ENCODE data around the gene OR9Q1.

OR9Q1 gene

GRCh38 chr11:58125469-58125868, 101.8 kb downstream of the OR9Q1 start, which contains the start of gene OR9I1:
Gene OR9I1 (minus strand): TSS chr11:58125530. CDS start chr11:58119444, 6,086 bp downstream.
- Histone ChIP-seq H3K4me2 (ENCODE audit: low read length) (no peak within 1 kb of the TSS), H2BK12ac (ENCODE audit: low read length) (no peak within 1 kb of the TSS), H3K9ac (ENCODE audit: low read length) (no peak within 1 kb of the TSS), H3K23ac (ENCODE audit: low read length) (no peak within 1 kb of the TSS), H3K9me3 (ENCODE audit: insufficient read depth, low read depth, low read length) (no peaks in the 10 kb centered on the region), H3K27ac (ENCODE audit: low read depth, low read length) (no peak within 1 kb of the TSS), H3K4me1 (ENCODE audit: control insufficient read depth in 1 of 2, insufficient read depth in 2 of 2, low read length in 2 of 2) (peaks cover 0 to 3% of the 10 kb centered on the region in 2 experiments), H2AK5ac (ENCODE audit: low read length) (no peak within 1 kb of the TSS), H3K79me1 (ENCODE audit: low read length) (no peaks in the 10 kb centered on the region), H3K4me3 (ENCODE audit: low read depth, low read length) (no peak within 1 kb of the TSS), H4K8ac (ENCODE audit: low read depth, low read length) (no peak within 1 kb of the TSS), H2BK5ac (ENCODE audit: low read depth, low read length, poor library complexity) (no peak within 1 kb of the TSS), H2BK120ac (ENCODE audit: insufficient read depth, low read length, poor library complexity) (no peak within 1 kb of the TSS), H3K27me3 (ENCODE audit: insufficient read depth, low read length) (no peaks in the 10 kb centered on the region), H3K18ac (ENCODE audit: low read length) (no peak within 1 kb of the TSS), H3K4ac (ENCODE audit: low read depth, low read length) (no peak within 1 kb of the TSS), H2AFZ (ENCODE audit: insufficient read depth, low read length, poor library complexity) (no peak within 1 kb of the TSS), H3K14ac (ENCODE audit: low read length) (no peak within 1 kb of the TSS), H3K79me2 (ENCODE audit: control insufficient read depth, insufficient read depth, low read length, poor library complexity) (no peaks in the 10 kb centered on the region), H4K12ac (ENCODE audit: low read depth, low read length) (no peak within 1 kb of the TSS), H4K91ac (ENCODE audit: low read depth, low read length) (no peak within 1 kb of the TSS), H3K36me3 (ENCODE audit: control insufficient read depth in 1 of 2, insufficient read depth in 2 of 2, low read length in 2 of 2) (no peaks in the 10 kb centered on the region)
- no peak for DNase-seq
- WGBS (ENCODE audit: extremely low coverage, insufficient coverage, insufficient read length) = no CpG with 5 or more reads among the region's 4 CpGs

- Histone ChIP-seq H2BK12ac (ENCODE audit: low read length) (no peak overlapping the region), H4K8ac (ENCODE audit: low read depth, low read length) (no peak overlapping the region), H4K12ac (ENCODE audit: low read depth, low read length) (no peak overlapping the region), H3K4me2 (ENCODE audit: low read length) (no peak overlapping the region), H3K4me1 (ENCODE audit: control insufficient read depth in 1 of 2, insufficient read depth in 2 of 2, low read length in 2 of 2) (peaks cover 0 to 3% of the 10 kb centered on the region in 2 experiments), H2AFZ (ENCODE audit: insufficient read depth, low read length, poor library complexity) (no peak overlapping the region), H3K79me1 (ENCODE audit: low read length) (no peaks in the 10 kb centered on the region), H3K79me2 (ENCODE audit: control insufficient read depth, insufficient read depth, low read length, poor library complexity) (no peaks in the 10 kb centered on the region), H4K91ac (ENCODE audit: low read depth, low read length) (no peak overlapping the region), H2BK120ac (ENCODE audit: insufficient read depth, low read length, poor library complexity) (no peak overlapping the region), H3K23ac (ENCODE audit: low read length) (no peak overlapping the region), H3K36me3 (ENCODE audit: control insufficient read depth in 1 of 2, insufficient read depth in 2 of 2, low read length in 2 of 2) (no peaks in the 10 kb centered on the region), H3K9ac (ENCODE audit: low read length) (no peak overlapping the region), H3K18ac (ENCODE audit: low read length) (no peak overlapping the region), H3K4me3 (ENCODE audit: low read depth, low read length) (no peak overlapping the region), H2BK5ac (ENCODE audit: low read depth, low read length, poor library complexity) (no peak overlapping the region), H3K27me3 (ENCODE audit: insufficient read depth, low read length) (no peaks in the 10 kb centered on the region), H2AK5ac (ENCODE audit: low read length) (no peak overlapping the region), H3K9me3 (ENCODE audit: insufficient read depth, low read depth, low read length) (no peaks in the 10 kb centered on the region), H3K4ac (ENCODE audit: low read depth, low read length) (no peak overlapping the region), H3K27ac (ENCODE audit: low read depth, low read length) (no peak overlapping the region), H3K14ac (ENCODE audit: low read length) (no peak overlapping the region)
- no peak for DNase-seq
Observed at GRCh38 chr11:58127350-58127749, 103.7 kb downstream of the OR9Q1 start.

- H2AK5ac ChIP-seq (ENCODE audit: low read length) = no peak overlapping the region
- no peak overlapping the region for H2BK5ac ChIP-seq (ENCODE audit: low read depth, low read length, poor library complexity)
- no peak overlapping the region for H3K23ac ChIP-seq (ENCODE audit: low read length)
- no peaks in the 10 kb centered on the region for H3K9me3 ChIP-seq (ENCODE audit: insufficient read depth, low read depth, low read length)
- no peak overlapping the region for H3K27ac ChIP-seq (ENCODE audit: low read depth, low read length)
- no peak overlapping the region for H2BK12ac ChIP-seq (ENCODE audit: low read length)
- H3K4ac ChIP-seq (ENCODE audit: low read depth, low read length) = no peak overlapping the region
- H3K9ac ChIP-seq (ENCODE audit: low read length) = no peak overlapping the region
- H3K4me3 ChIP-seq (ENCODE audit: low read depth, low read length) = no peak overlapping the region
- H4K12ac ChIP-seq (ENCODE audit: low read depth, low read length) = no peak overlapping the region
- no peaks in the 10 kb centered on the region for H3K79me1 ChIP-seq (ENCODE audit: low read length)
- no peak overlapping the region for H3K14ac ChIP-seq (ENCODE audit: low read length)
- H3K36me3 ChIP-seq (ENCODE audit: control insufficient read depth in 1 of 2, insufficient read depth in 2 of 2, low read length in 2 of 2) = no peaks in the 10 kb centered on the region
- no peak overlapping the region for H2AFZ ChIP-seq (ENCODE audit: insufficient read depth, low read length, poor library complexity)
- no peaks in the 10 kb centered on the region for H3K79me2 ChIP-seq (ENCODE audit: control insufficient read depth, insufficient read depth, low read length, poor library complexity)
- peak in 1 of 2 donors; percentile 29 for DNase-seq
- H3K18ac ChIP-seq (ENCODE audit: low read length) = no peak overlapping the region
- H3K27me3 ChIP-seq (ENCODE audit: insufficient read depth, low read length) = no peaks in the 10 kb centered on the region
- no peaks in the 10 kb centered on the region for H3K4me1 ChIP-seq (ENCODE audit: control insufficient read depth in 1 of 2, insufficient read depth in 2 of 2, low read length in 2 of 2)
- no peak overlapping the region for H4K91ac ChIP-seq (ENCODE audit: low read depth, low read length)
- no peak overlapping the region for H2BK120ac ChIP-seq (ENCODE audit: insufficient read depth, low read length, poor library complexity)
- H4K8ac ChIP-seq (ENCODE audit: low read depth, low read length) = no peak overlapping the region
- no peak overlapping the region for H3K4me2 ChIP-seq (ENCODE audit: low read length)
- WGBS (ENCODE audit: extremely low coverage, insufficient coverage, insufficient read length) = no CpG with 5 or more reads among the region's 7 CpGs
Observed at GRCh38 chr11:58133309-58134076, 109.8 kb downstream of the OR9Q1 start.

- no peaks in the 10 kb centered on the region for H3K36me3 ChIP-seq (ENCODE audit: control insufficient read depth in 1 of 2, insufficient read depth in 2 of 2, low read length in 2 of 2)
- H4K12ac ChIP-seq (ENCODE audit: low read depth, low read length) = no peak overlapping the region
- H2AK5ac ChIP-seq (ENCODE audit: low read length) = no peak overlapping the region
- H3K4me1 ChIP-seq (ENCODE audit: control insufficient read depth in 1 of 2, insufficient read depth in 2 of 2, low read length in 2 of 2) = no peaks in the 10 kb centered on the region
- H3K4ac ChIP-seq (ENCODE audit: low read depth, low read length) = no peak overlapping the region
- WGBS (ENCODE audit: extremely low coverage, insufficient coverage, insufficient read length) = no CpG with 5 or more reads among the region's 1 CpG
- no peak overlapping the region for H3K23ac ChIP-seq (ENCODE audit: low read length)
- no peaks in the 10 kb centered on the region for H3K79me2 ChIP-seq (ENCODE audit: control insufficient read depth, insufficient read depth, low read length, poor library complexity)
- H3K79me1 ChIP-seq (ENCODE audit: low read length) = no peaks in the 10 kb centered on the region
- H3K27ac ChIP-seq (ENCODE audit: low read depth, low read length) = no peak overlapping the region
- DNase-seq = no peak
- H2BK120ac ChIP-seq (ENCODE audit: insufficient read depth, low read length, poor library complexity) = no peak overlapping the region
- H2BK12ac ChIP-seq (ENCODE audit: low read length) = no peak overlapping the region
- no peak overlapping the region for H4K8ac ChIP-seq (ENCODE audit: low read depth, low read length)
- no peaks in the 10 kb centered on the region for H3K9me3 ChIP-seq (ENCODE audit: insufficient read depth, low read depth, low read length)
- no peak overlapping the region for H2BK5ac ChIP-seq (ENCODE audit: low read depth, low read length, poor library complexity)
- H4K91ac ChIP-seq (ENCODE audit: low read depth, low read length) = no peak overlapping the region
- no peaks in the 10 kb centered on the region for H3K27me3 ChIP-seq (ENCODE audit: insufficient read depth, low read length)
- no peak overlapping the region for H2AFZ ChIP-seq (ENCODE audit: insufficient read depth, low read length, poor library complexity)
- no peak overlapping the region for H3K9ac ChIP-seq (ENCODE audit: low read length)
- no peak overlapping the region for H3K14ac ChIP-seq (ENCODE audit: low read length)
- H3K18ac ChIP-seq (ENCODE audit: low read length) = no peak overlapping the region
- no peak overlapping the region for H3K4me3 ChIP-seq (ENCODE audit: low read depth, low read length)
- no peak overlapping the region for H3K4me2 ChIP-seq (ENCODE audit: low read length)
Observed at GRCh38 chr11:58134151-58134550, 110.5 kb downstream of the OR9Q1 start.

Measured in trophoblast cell (in vitro differentiated cells and primary cell).